HEK293 (cell line): ENCODE results near the gene COIL.

ENCODE experiments used
- CTCF ChIA-PET: fragments of 350-600 bp; formaldehyde crosslinking; extraction: SDS; loops from one replicate; lab custom pipeline; 2021; ENCODE audit warnings: antibody characterized with exemption; lab: Yijun Ruan, JAX
- POLR2A ChIA-PET: fragments of 300-600 bp; formaldehyde crosslinking; extraction: SDS; loops from one replicate; lab custom pipeline; 2020; ENCODE audit warnings: antibody characterized with exemption, inconsistent platforms; lab: Yijun Ruan, JAX
- H3K27ac ChIP-seq: fragments of 200-500 bp; sonication (Bioruptor generic); 2 replicates; pipeline ENCODE4 v1.5.1; 2014; ENCODE audit warnings: low read depth, low read length, control low read depth, inconsistent platforms; ENCODE audit errors: extremely low read depth
- H3K36me3 ChIP-seq, 2 experiments: fragments of 200-500 bp in 1 of 2; sonication (Bioruptor generic) in 1 of 2; 1 replicate in 1 of 2; 2 replicates in 1 of 2; pipeline ENCODE4 v1.5.1; 2014 to 2017; ENCODE audit warnings: inconsistent platforms in 2 of 2, low read length in 2 of 2; ENCODE audit not compliant: control insufficient read depth in 2 of 2, insufficient read depth in 1 of 2
- H3K4me1 ChIP-seq: fragments of 200-500 bp; sonication (Bioruptor generic); 2 replicates; pipeline ENCODE4 v1.5.1; 2014; ENCODE audit warnings: mild to moderate bottlenecking, low read length, inconsistent platforms; ENCODE audit not compliant: control insufficient read depth, insufficient read depth
- H3K4me3 ChIP-seq: 2 replicates; pipeline ENCODE4 v1.5.1; 2011; ENCODE audit warnings: low read depth, mild to moderate bottlenecking, control low read depth, low read length, moderate library complexity
- H3K9me3 ChIP-seq: fragments of 200-500 bp; sonication (Bioruptor generic); 2 replicates; pipeline ENCODE4 v1.5.1; 2014; ENCODE audit warnings: low read depth, low read length, inconsistent platforms; ENCODE audit not compliant: control insufficient read depth, insufficient read depth
- FEZF1 ChIP-seq: fragments of 450-650 bp; formaldehyde crosslinking; IDR thresholded peaks from 2 replicates; pipeline ENCODE4 v1.5.1; 2016; ENCODE audit warnings: missing biosample characterization, missing genetic modification characterization
- TRIM28 ChIP-seq: IDR thresholded peaks from 2 replicates; pipeline ENCODE4 v1.6.1; 2011; ENCODE audit warnings: low read length, control low read depth, borderline replicate concordance
- YY1 ChIP-seq: fragments of 450-650 bp; formaldehyde crosslinking; IDR thresholded peaks from 2 replicates; pipeline ENCODE4 v1.5.1; 2018; ENCODE audit warnings: missing biosample characterization, missing genetic modification characterization
- ZNF10 ChIP-seq: fragments of 450-650 bp; formaldehyde crosslinking; IDR thresholded peaks from 2 replicates; pipeline ENCODE4 v1.5.1; 2017; ENCODE audit warnings: missing biosample characterization, missing genetic modification characterization
- ZNF112 ChIP-seq: fragments of 450-650 bp; formaldehyde crosslinking; IDR thresholded peaks from 2 replicates; pipeline ENCODE4 v1.5.0; 2017; ENCODE audit warnings: missing biosample characterization, missing genetic modification characterization
- ZNF121 ChIP-seq: fragments of 450-650 bp; formaldehyde crosslinking; IDR thresholded peaks from 2 replicates; pipeline ENCODE4 v1.5.1; 2016; ENCODE audit warnings: missing biosample characterization, missing genetic modification characterization
- ZNF148 ChIP-seq: fragments of 450-650 bp; formaldehyde crosslinking; IDR thresholded peaks from 2 replicates; pipeline ENCODE4 v1.5.0; 2017; ENCODE audit warnings: missing biosample characterization, missing genetic modification characterization, borderline replicate concordance
- ZNF354C ChIP-seq: fragments of 450-650 bp; formaldehyde crosslinking; IDR thresholded peaks from 2 replicates; pipeline ENCODE4 v1.5.1; 2016; ENCODE audit warnings: missing biosample characterization, missing genetic modification characterization, low read depth, borderline replicate concordance
- ZNF37A ChIP-seq: fragments of 450-650 bp; IDR thresholded peaks from 2 replicates; pipeline ENCODE4 v1.5.1; 2018; ENCODE audit warnings: missing biosample characterization, missing genetic modification characterization
- ZNF426 ChIP-seq: fragments of 450-650 bp; formaldehyde crosslinking; IDR thresholded peaks from 2 replicates; pipeline ENCODE4 v1.5.1; 2017; ENCODE audit warnings: missing biosample characterization, missing genetic modification characterization, mild to moderate bottlenecking, inconsistent platforms, moderate library complexity
- ZNF555 ChIP-seq: fragments of 450-650 bp; formaldehyde crosslinking; conservative IDR thresholded peaks from 2 replicates; pipeline ENCODE4 v1.5.1; 2017; ENCODE audit warnings: missing biosample characterization, mild to moderate bottlenecking, missing genetic modification characterization, inconsistent platforms
- ZNF677 ChIP-seq: fragments of 450-650 bp; IDR thresholded peaks from 2 replicates; pipeline ENCODE4 v1.5.0; 2018; ENCODE audit warnings: missing biosample characterization, mild to moderate bottlenecking, missing genetic modification characterization, moderate library complexity
- ZNF701 ChIP-seq: fragments of 450-650 bp; formaldehyde crosslinking; IDR thresholded peaks from 2 replicates; pipeline ENCODE4 v1.5.1; 2016; ENCODE audit warnings: missing biosample characterization, missing genetic modification characterization
- ZNF843 ChIP-seq: fragments of 450-650 bp; formaldehyde crosslinking; IDR thresholded peaks from 2 replicates; pipeline ENCODE4 v1.5.1; 2016; ENCODE audit warnings: missing biosample characterization, missing genetic modification characterization

The COIL gene

GRCh38 chr17:56910509-56911235, 50.2 kb downstream of the COIL start:
- Histone ChIP-seq H3K4me3 (no peak overlapping the region), H3K36me3 (peaks cover 12 to 51% of the 10 kb centered on the region in 2 experiments; a peak in 2 of 3 replicates), H3K4me1 (peaks cover 4% of the 10 kb centered on the region), H3K9me3 (no peaks in the 10 kb centered on the region), H3K27ac (no peak overlapping the region)
- POLR2A ChIA-PET, result interaction anchor here (1.1 to 1.4 kb wide), 2 partner anchors 9 to 11 kb away, joined by 3 read pairs; no protein-coding TSS in a partner anchor
- CTCF ChIA-PET, result interaction anchor here (1.0 to 1.3 kb wide), 2 partner anchors 19 to 91 kb away, joined by 5 to 9 read pairs; no protein-coding TSS in a partner anchor
- TF ChIP-seq ZNF121 (peak; percentile 69), ZNF112 (no peak)

- H3K4me3 ChIP-seq, result no peak overlapping the region
- H3K9me3 ChIP-seq, result no peaks in the 10 kb centered on the region
- H3K36me3 ChIP-seq, result peaks cover 19 to 58% of the 10 kb centered on the region in 2 experiments; a peak in 2 of 3 replicates
- H3K4me1 ChIP-seq, result peaks cover 4% of the 10 kb centered on the region
- TF ChIP-seq ZNF677 (no peak), ZNF37A (tag by site-specific recombination) (no peak), FEZF1 (tag by site-specific recombination) (no peak)
- TF ChIP-seq, all 188 proteins: peak for 0
- CTCF ChIA-PET, result interaction anchor here (0.6 to 0.7 kb wide), 2 partner anchors 247 to 379 kb away, joined by 3 read pairs; no protein-coding TSS in a partner anchor
- POLR2A ChIA-PET, result interaction anchor here (1.1 kb wide), 1 partner anchor 8 kb away, joined by 3 read pairs; no protein-coding TSS in a partner anchor
- H3K27ac ChIP-seq, result no peak overlapping the region
Observed at GRCh38 chr17:56909742-56910508, 50.9 kb downstream of the COIL start.

- no peak for TF ChIP-seq ZNF354C (tag by site-specific recombination)
- TF ChIP-seq ZNF148 (tag by site-specific recombination), result no peak
- TF ChIP-seq ZNF701, result no peak
- TF ChIP-seq YY1 (tag by site-specific recombination), result no peak
- TF ChIP-seq ZNF555 (tag by site-specific recombination), result no peak
- no peak for TF ChIP-seq ZNF426 (tag by site-specific recombination)
- TF ChIP-seq ZNF843, result no peak
- Histone ChIP-seq H3K4me3 (no peak overlapping the region), H3K36me3 (peaks cover 25 to 77% of the 10 kb centered on the region in 2 experiments), H3K27ac (no peak overlapping the region), H3K4me1 (no peaks in the 10 kb centered on the region; the same call in 1 of the 2 replicates), H3K9me3 (no peaks in the 10 kb centered on the region)
- POLR2A ChIA-PET, result no interaction called here
- CTCF ChIA-PET, result no interaction called here
Observed at GRCh38 chr17:56908001-56908542, 52.8 kb downstream of the COIL start.

- Histone ChIP-seq H3K36me3 (peaks cover 36 to 98% of the 10 kb centered on the region in 2 experiments), H3K4me1 (no peaks in the 10 kb centered on the region), H3K27ac (no peak overlapping the region), H3K9me3 (no peaks in the 10 kb centered on the region), H3K4me3 (no peak overlapping the region)
- POLR2A ChIA-PET, result interaction anchor here (1.2 kb wide), 1 partner anchor 10 kb away, joined by 7 read pairs; the partner anchor contains the start of gene TRIM25
- TF ChIP-seq ZNF10 (tag by site-specific recombination) (peak; percentile 94), TRIM28 (no peak)
- CTCF ChIA-PET, result interaction anchor here (1.3 to 1.4 kb wide), 2 partner anchors 15 to 36 kb away, joined by 3 to 6 read pairs; no protein-coding TSS in a partner anchor
Observed at GRCh38 chr17:56903560-56903959, 57.3 kb downstream of the COIL start.
